Gastrocnemius medialis (tissue), 4 donors: ENCODE results near the gene ZBTB7C. TPM values are rescaled to one million over a fixed set of nuclear protein-coding genes. Genes with fewer than 3 reads are reported as not detected.

Experiments
- ATAC-seq, 2 donors: fragments of 150-250 bp; one replicate each; pipeline ENCODE4 v1.9.1; 2016
- DNase-seq, 2 donors: peaks; one replicate each; pipeline ENCODE4 v3.0.0-alpha.2; 2019
- H3K27ac ChIP-seq, 4 donors: fragments of 200-600 bp; sonication (generic); 1 replicate in 1 of 4; 2 replicates in 3 of 4; pipeline ENCODE4 v1.5.1; 2016 to 2018; ENCODE audit warnings: mild to moderate bottlenecking in 2 of 4, moderate library complexity in 1 of 4
- H3K27me3 ChIP-seq, 3 donors: fragments of 200-600 bp; sonication (generic) in 2 of 3; 1 replicate in 1 of 3; 2 replicates in 2 of 3; pipeline versions ENCODE4 v1.5.1 to v1.6.0; 2016 to 2019; ENCODE audit warnings: mild to moderate bottlenecking in 1 of 3, moderate library complexity in 1 of 3
- H3K36me3 ChIP-seq, 2 donors: fragments of 200-600 bp; sonication (generic) in 1 of 2; one replicate each; pipeline ENCODE4 v1.5.1; 2017 to 2018
- H3K4me1 ChIP-seq, 2 donors: fragments of 200-600 bp; sonication (generic) in 1 of 2; one replicate each; pipeline ENCODE4 v1.5.1; 2016 to 2017; ENCODE audit warnings: mild to moderate bottlenecking in 2 of 2
- H3K4me3 ChIP-seq, 4 donors: fragments of 200-600 bp; sonication (generic) in 3 of 4; 1 replicate in 1 of 4; 2 replicates in 3 of 4; pipeline ENCODE4 v1.5.1; 2016 to 2019; ENCODE audit warnings: mild to moderate bottlenecking in 2 of 4
- H3K9me3 ChIP-seq, 3 donors: fragments of 200-600 bp; sonication (generic) in 2 of 3; 1 replicate in 1 of 3; 2 replicates in 2 of 3; pipeline ENCODE4 v1.5.1; 2016 to 2019
- POLR2A ChIP-seq, 2 donors: fragments of 450-650 bp; IDR thresholded peaks; one replicate each; pipeline ENCODE4 v1.6.1; 2017; ENCODE audit warnings: antibody characterized with exemption in 2 of 2, mild to moderate bottlenecking in 2 of 2, moderate library complexity in 2 of 2
- in situ Hi-C, 4 donors: fragments of 200-750 bp; cut with MboI; loops; one replicate each; pipeline versions ENCODE4 v1.15.0 to v1.8.0; 2017; ENCODE audit warnings: low sequenced_read_pairs in 4 of 4
- intact Hi-C: fragments of 100-400 bp; cut with DNase I; formaldehyde crosslinking; loops from one replicate; pipeline ENCODE4 v1.15.1; 2023; ENCODE audit warnings: low total_unique reads
- total RNA-seq, 4 donors: library from RNA; depleted of rRNA; stranded (reverse); fragments of >200 nt; gene quantifications; one replicate each; pipeline versions ENCODE4 v1.1.0 to v1.2.3, GENCODE V29; 2016
- TF ChIP-seq, protein P1 (sequence below), 5 experiments: fragments of 450-650 bp in 3 of 5; fragments of 200-600 bp in 2 of 5; sonication (generic) in 2 of 5; IDR thresholded peaks in 4 of 5; conservative IDR thresholded peaks in 1 of 5; 1 replicate in 4 of 5; 2 replicates in 1 of 5; pipeline ENCODE4 v1.5.1; 2016 to 2019; ENCODE audit warnings: antibody characterized with exemption in 5 of 5, mild to moderate bottlenecking in 3 of 5, moderate library complexity in 3 of 5

Gene ZBTB7C
- total RNA-seq, 4 donors from 2014 or later: 0.53 to 12.3 (median 1.1) TPM

DNA sequence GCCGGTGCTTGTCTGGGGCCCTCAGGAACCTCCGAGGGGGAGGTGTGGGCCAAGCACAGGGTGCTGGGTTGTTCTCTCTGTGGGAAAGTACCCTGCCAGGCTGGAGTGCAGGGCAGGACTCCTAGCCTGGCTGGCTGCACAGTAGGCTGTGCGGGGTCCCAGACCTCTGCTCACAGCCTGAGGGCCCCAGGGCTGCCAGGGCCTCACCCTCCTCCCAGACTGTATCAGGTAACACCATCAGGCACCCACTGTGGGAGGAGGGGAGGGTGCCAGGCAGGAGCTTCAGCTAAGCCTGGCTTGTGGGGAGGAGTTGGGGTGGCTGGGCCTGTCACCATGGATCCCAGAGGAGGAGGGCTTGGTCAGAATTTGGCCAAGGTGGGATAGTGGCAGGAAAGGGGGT lies 266.8 kb downstream of the ZBTB7C start:
- ATAC-seq: no peak

DNA sequence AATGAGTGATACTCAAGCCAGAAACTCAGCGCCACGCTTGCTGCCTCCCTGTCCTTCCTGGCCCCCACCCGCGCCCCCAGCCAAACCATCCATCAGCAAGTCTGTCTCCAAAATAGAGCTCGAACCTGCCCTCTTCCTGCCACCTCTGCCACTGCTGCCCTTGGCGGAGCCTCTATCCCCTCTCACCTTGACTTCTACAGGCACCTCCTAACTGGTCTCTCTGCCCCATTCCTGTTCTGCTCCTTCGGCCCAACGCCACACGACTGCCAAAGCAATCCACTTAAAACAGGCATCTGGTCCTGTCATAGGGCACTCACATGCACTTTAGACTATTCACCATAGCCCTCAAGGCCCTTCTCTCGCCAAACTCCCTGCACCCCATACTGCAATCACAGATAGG lies 268.5 kb downstream of the ZBTB7C start:
- H3K27me3 ChIP-seq: peaks cover 0 to 4% (median 0%) of the 10 kb centered on the region in 3 donors
- intact Hi-C loops (no loop called here), in situ Hi-C loops (no loop called here)
- peaks cover 12 to 16% of the 10 kb centered on the region in 2 donors for H3K4me1 ChIP-seq
- no peaks in the 10 kb centered on the region for H3K36me3 ChIP-seq
- ATAC-seq: no peak
- no peak overlapping the region for H3K4me3 ChIP-seq
- DNase-seq: no peak
- TF ChIP-seq POLR2A (IDR thresholded peaks at IDR 0.05): no peak
- TF ChIP-seq, protein P1, sequence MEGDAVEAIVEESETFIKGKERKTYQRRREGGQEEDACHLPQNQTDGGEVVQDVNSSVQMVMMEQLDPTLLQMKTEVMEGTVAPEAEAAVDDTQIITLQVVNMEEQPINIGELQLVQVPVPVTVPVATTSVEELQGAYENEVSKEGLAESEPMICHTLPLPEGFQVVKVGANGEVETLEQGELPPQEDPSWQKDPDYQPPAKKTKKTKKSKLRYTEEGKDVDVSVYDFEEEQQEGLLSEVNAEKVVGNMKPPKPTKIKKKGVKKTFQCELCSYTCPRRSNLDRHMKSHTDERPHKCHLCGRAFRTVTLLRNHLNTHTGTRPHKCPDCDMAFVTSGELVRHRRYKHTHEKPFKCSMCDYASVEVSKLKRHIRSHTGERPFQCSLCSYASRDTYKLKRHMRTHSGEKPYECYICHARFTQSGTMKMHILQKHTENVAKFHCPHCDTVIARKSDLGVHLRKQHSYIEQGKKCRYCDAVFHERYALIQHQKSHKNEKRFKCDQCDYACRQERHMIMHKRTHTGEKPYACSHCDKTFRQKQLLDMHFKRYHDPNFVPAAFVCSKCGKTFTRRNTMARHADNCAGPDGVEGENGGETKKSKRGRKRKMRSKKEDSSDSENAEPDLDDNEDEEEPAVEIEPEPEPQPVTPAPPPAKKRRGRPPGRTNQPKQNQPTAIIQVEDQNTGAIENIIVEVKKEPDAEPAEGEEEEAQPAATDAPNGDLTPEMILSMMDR (IDR thresholded peaks at IDR 0.05 in 4 of 5, conservative IDR thresholded peaks at IDR 0.05 in 1 of 5): no peak
- H3K27ac ChIP-seq: no peak overlapping the region
- H3K9me3 ChIP-seq: no peaks in the 10 kb centered on the region

More for the DNA sequence above, 266.8 kb downstream of the ZBTB7C start:
- intact Hi-C loops (no loop called here), in situ Hi-C loops (no loop called here)
- Histone ChIP-seq H3K27ac (no peak overlapping the region), H3K36me3 (no peaks in the 10 kb centered on the region), H3K9me3 (no peaks in the 10 kb centered on the region), H3K27me3 (no peaks in the 10 kb centered on the region), H3K4me1 (peaks cover 8 to 16% of the 10 kb centered on the region in 2 donors), H3K4me3 (no peak overlapping the region)
- no peak for TF ChIP-seq POLR2A (IDR thresholded peaks at IDR 0.05)
- TF ChIP-seq, protein P1 (IDR thresholded peaks at IDR 0.05 in 4 of 5, conservative IDR thresholded peaks at IDR 0.05 in 1 of 5): no peak
- DNase-seq: no peak

DNA sequence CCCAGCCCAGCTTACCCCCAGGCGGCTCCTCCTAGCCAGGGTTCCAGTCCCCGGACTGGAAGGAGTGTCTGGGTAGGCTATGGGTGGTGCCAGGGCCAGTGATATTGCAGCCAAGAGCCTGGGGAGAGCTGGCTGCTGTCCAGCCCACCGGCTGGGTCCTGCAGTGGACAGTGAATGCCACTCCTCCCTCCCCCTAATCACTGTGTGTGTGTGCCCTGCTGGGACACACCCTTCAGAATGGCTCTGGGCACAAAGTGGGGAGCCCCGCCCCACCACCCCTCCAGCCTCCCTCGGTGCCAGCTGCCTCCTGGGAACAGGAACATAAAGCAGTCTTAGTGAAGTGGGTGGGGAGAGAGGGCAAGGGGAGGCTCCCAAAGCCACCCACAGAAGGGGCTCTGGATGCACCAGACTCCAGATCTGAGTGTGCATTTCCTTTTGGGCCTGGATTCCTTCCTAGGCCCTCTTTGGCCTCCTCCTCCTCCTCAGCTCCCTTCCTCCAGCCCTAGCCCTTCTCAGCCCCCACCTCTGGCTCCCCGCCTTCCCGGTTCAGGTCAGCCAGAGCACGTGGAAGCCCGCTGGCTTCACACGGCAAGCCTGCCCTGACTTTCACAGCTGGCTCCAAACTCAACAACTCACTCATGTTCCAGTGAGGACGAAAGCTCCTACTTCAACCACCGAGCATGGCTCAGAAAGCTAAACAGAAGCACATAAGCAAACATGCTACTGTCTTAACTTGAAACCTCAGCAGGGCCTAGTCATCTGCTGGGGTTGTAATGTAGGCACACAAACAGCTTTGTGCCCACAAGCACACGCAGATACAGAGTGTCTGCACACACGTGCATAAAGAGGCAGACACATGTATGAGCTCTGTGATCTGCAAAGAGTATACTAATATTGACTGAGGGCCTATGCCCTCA lies 269.5 kb downstream of the ZBTB7C start:
- in situ Hi-C loops (no loop called here), intact Hi-C loops (no loop called here)
- Histone ChIP-seq H3K27ac (peak overlapping the region in 1 of 4 donors; percentile 18), H3K9me3 (no peaks in the 10 kb centered on the region), H3K27me3 (peaks cover 0 to 5% (median 0%) of the 10 kb centered on the region in 3 donors), H3K4me3 (no peak overlapping the region), H3K4me1 (peaks cover 15 to 16% of the 10 kb centered on the region in 2 donors), H3K36me3 (no peaks in the 10 kb centered on the region)
- ATAC-seq (peak in 1 of 2 donors; percentile 18), DNase-seq (no peak)
- TF ChIP-seq, protein P1 (IDR thresholded peaks at IDR 0.05 in 4 of 5, conservative IDR thresholded peaks at IDR 0.05 in 1 of 5): no peak
- TF ChIP-seq POLR2A (IDR thresholded peaks at IDR 0.05): no peak

DNA sequence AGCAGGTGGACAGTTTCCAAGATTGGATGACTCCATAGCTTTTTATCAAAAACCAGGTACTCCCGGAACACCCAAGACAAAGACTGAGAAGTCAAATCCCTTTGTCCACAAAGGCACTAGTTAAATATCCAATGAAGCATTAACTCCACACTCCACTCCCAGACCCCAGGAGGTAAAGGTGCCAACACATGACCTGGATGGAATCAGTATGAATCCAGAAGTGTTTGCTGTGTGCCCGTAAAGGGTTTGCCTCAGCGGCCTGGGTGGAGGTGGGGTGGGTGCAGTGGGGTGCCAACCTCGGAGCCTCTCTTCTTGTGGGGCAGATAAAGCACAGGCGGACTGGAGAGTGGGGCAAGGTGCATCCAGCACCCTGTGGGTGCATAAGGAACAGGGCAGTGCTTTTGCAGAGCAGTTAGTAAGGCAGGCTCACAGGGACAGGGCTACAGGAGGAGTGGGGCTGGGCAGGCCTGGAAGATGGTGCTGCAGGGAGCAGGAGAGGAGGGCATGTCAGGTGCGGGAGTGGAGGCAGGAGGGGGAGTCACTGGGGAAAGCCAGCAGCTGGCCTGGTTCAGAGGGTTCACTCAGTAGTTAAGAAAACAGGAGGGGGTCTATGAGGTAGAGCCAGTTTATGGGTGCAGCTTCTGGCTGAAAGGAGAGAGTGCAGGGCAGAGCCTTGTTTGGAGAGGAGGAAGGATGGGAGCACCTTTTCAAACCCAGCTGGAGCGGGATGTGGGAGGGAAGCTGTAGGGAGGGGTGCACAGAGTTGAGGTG lies 270.3 kb downstream of the ZBTB7C start:
- Histone ChIP-seq H3K36me3 (no peaks in the 10 kb centered on the region), H3K4me3 (no peak overlapping the region), H3K27me3 (peaks cover 0 to 5% (median 0%) of the 10 kb centered on the region in 3 donors), H3K27ac (no peak overlapping the region), H3K9me3 (no peaks in the 10 kb centered on the region), H3K4me1 (peaks cover 12 to 15% of the 10 kb centered on the region in 2 donors)
- DNase-seq (no peak), ATAC-seq (no peak)
- in situ Hi-C loops: no loop called here
- TF ChIP-seq POLR2A (IDR thresholded peaks at IDR 0.05): no peak
- TF ChIP-seq, protein P1 (IDR thresholded peaks at IDR 0.05 in 4 of 5, conservative IDR thresholded peaks at IDR 0.05 in 1 of 5): no peak
- intact Hi-C loops: no loop called here
